ENCODE data around the gene IL11. TPM values are rescaled to one million over a fixed set of nuclear protein-coding genes. Genes with fewer than 3 reads are reported as not detected.

The IL11 gene
- total RNA-seq, 1 donor from 2014 or later, result 183 TPM

DNA sequence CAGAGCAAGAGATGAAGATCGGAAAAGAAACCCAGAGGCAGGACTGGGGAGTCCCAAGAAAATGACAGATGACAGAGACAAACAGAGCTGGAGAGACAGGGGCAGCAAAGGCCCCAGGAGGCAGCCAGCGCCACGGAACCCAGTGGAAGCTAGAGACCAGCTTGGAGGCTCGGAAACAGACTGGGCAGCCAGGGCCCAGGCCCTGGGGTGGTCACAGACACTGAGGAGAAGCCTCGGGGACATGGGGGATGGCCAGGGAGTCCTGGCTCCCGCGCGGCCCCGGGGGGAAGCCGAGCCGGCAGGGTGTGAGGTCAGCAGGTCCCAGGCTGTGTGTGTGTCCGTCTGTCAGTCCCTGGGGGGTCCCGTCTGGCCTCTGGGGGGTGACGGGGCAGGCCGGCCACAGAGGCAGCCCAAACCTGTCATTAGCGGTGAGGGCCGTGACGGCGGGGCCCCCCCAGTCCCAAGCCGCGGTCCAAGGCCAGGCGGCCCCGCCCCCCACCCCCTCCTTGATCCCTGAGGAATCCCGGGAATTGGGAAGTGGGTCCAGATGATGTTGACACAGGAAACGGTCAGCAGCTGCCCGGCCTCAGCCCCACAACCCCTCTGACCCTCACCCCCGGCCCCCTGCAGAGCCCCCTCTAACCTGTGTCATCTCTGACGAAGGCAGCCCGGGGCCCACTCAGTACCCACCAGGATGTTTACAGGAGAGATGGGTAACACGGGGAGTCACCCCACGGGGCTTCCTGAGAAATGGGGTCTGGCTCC is 3.9 kb upstream of the IL11 start:
- Mint-ChIP-seq H3K4me3 (ENCODE audit: unreplicated experiment) (peak overlapping the region; percentile 64), H3K27ac (ENCODE audit: unreplicated experiment) (peak overlapping the region; percentile 93), H3K36me3 (ENCODE audit: low read depth, unreplicated experiment) (no peaks in the 10 kb centered on the region), H3K9me3 (ENCODE audit: unreplicated experiment) (no peaks in the 10 kb centered on the region), H3K27me3 (ENCODE audit: low read depth, unreplicated experiment) (no peaks in the 10 kb centered on the region), H3K4me1 (ENCODE audit: low read depth, unreplicated experiment) (peaks cover 26% of the 10 kb centered on the region)
- FAIRE-seq (no peak), DNase-seq (ENCODE audit: low read depth) (no peak)
- Histone ChIP-seq H3K9ac (ENCODE audit: low read length) (peak overlapping the region; percentile 73), H3K79me2 (ENCODE audit: insufficient read depth, low read length) (peaks cover 8% of the 10 kb centered on the region), H3K27ac (ENCODE audit: low read depth, low read length) (peak overlapping the region; percentile 82), H3K4me1 (ENCODE audit: insufficient read depth, low read length) (peaks cover 49% of the 10 kb centered on the region), H3K27me3 (ENCODE audit: insufficient read depth, low read length) (no peaks in the 10 kb centered on the region), H3K9me3 (ENCODE audit: insufficient read depth, low read depth, low read length) (no peaks in the 10 kb centered on the region), H3K4me3 (ENCODE audit: insufficient read depth, low read depth, low read length) (peak overlapping the region; percentile 10), H3K4me2 (ENCODE audit: low read length) (peak overlapping the region; percentile 70), H2AFZ (ENCODE audit: low read depth, low read length) (peak overlapping the region; percentile 73), H4K20me1 (ENCODE audit: insufficient read depth, low read length) (no peaks in the 10 kb centered on the region), H3K36me3 (ENCODE audit: insufficient read depth, low read length) (no peaks in the 10 kb centered on the region)
- TF ChIP-seq, protein P1, sequence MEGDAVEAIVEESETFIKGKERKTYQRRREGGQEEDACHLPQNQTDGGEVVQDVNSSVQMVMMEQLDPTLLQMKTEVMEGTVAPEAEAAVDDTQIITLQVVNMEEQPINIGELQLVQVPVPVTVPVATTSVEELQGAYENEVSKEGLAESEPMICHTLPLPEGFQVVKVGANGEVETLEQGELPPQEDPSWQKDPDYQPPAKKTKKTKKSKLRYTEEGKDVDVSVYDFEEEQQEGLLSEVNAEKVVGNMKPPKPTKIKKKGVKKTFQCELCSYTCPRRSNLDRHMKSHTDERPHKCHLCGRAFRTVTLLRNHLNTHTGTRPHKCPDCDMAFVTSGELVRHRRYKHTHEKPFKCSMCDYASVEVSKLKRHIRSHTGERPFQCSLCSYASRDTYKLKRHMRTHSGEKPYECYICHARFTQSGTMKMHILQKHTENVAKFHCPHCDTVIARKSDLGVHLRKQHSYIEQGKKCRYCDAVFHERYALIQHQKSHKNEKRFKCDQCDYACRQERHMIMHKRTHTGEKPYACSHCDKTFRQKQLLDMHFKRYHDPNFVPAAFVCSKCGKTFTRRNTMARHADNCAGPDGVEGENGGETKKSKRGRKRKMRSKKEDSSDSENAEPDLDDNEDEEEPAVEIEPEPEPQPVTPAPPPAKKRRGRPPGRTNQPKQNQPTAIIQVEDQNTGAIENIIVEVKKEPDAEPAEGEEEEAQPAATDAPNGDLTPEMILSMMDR (IDR thresholded peaks at IDR 0.05; ENCODE audit: insufficient read depth, low read depth, low read length), result no peak
- no peak for TF ChIP-seq EZH2 (IDR thresholded peaks at IDR 0.05; ENCODE audit: insufficient read depth, low read length)

- Histone ChIP-seq H3K36me3 (ENCODE audit: insufficient read depth, low read length) (no peaks in the 10 kb centered on the region), H3K4me1 (ENCODE audit: insufficient read depth, low read length) (peaks cover 55% of the 10 kb centered on the region), H4K20me1 (ENCODE audit: insufficient read depth, low read length) (peaks cover 6% of the 10 kb centered on the region), H3K79me2 (ENCODE audit: insufficient read depth, low read length) (peaks cover 16% of the 10 kb centered on the region), H3K27me3 (ENCODE audit: insufficient read depth, low read length) (no peaks in the 10 kb centered on the region), H3K4me3 (ENCODE audit: insufficient read depth, low read depth, low read length) (no peak overlapping the region), H3K9ac (ENCODE audit: low read length) (peak overlapping the region; percentile 73), H3K4me2 (ENCODE audit: low read length) (peak overlapping the region; percentile 70), H2AFZ (ENCODE audit: low read depth, low read length) (peak overlapping the region; percentile 73), H3K27ac (ENCODE audit: low read depth, low read length) (peak overlapping the region; percentile 82), H3K9me3 (ENCODE audit: insufficient read depth, low read depth, low read length) (no peaks in the 10 kb centered on the region)
- no peak for TF ChIP-seq EZH2 (IDR thresholded peaks at IDR 0.05; ENCODE audit: insufficient read depth, low read length)
- TF ChIP-seq, protein P1 (IDR thresholded peaks at IDR 0.05; ENCODE audit: insufficient read depth, low read depth, low read length), result no peak
- Mint-ChIP-seq H3K36me3 (ENCODE audit: low read depth, unreplicated experiment) (no peaks in the 10 kb centered on the region), H3K4me3 (ENCODE audit: unreplicated experiment) (peak overlapping the region; percentile 64), H3K27me3 (ENCODE audit: low read depth, unreplicated experiment) (no peaks in the 10 kb centered on the region), H3K4me1 (ENCODE audit: low read depth, unreplicated experiment) (peaks cover 26% of the 10 kb centered on the region), H3K9me3 (ENCODE audit: unreplicated experiment) (no peaks in the 10 kb centered on the region), H3K27ac (ENCODE audit: unreplicated experiment) (peak overlapping the region; percentile 93)
- DNase-seq (ENCODE audit: low read depth) (no peak), FAIRE-seq (no peak)
Observed at GRCh38 chr19:55373306-55373992, 3.2 kb upstream of the IL11 start.
